Measurements from ENCODE around the gene BHLHE41.
A peak's percentile ranks its signal among the peaks of the same experiment; 100 is the strongest.

BHLHE41 gene

DNA sequence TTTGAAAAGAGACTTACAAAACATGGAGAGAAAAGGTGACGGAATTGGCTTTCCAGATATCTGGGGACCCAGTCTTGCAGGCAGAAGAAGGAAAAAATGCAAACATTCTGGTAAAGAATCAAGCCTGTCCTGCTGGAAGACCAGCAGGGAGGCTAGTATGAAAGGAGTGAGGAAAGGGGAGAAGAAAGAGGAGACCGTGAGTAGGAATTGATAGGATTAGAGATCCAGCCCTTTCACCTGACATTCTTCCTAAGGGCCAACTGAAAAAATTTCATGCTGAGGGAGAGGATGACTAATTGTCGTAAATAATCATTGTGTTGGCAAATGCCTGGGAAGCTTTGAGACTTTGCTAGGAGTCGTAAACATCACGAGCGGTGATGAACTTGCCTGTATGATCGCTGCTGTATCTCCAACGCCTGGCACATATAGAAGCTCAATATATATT lies 12.1 kb downstream of the BHLHE41 start:
- peaks cover 40% of the 10 kb centered on the region for H3K4me1 ChIP-seq (ENCODE audit: control insufficient read depth, insufficient read depth, low read length)
- no peak for DNase-seq (ENCODE audit: low read depth)
- H3K36me3 ChIP-seq (ENCODE audit: control insufficient read depth, insufficient read depth, low read length, severe bottlenecking) = no peaks in the 10 kb centered on the region
- no peak overlapping the region for H3K4me3 ChIP-seq (ENCODE audit: low read length)
- no peaks in the 10 kb centered on the region for H3K9me3 ChIP-seq (ENCODE audit: control insufficient read depth, low read length)
- no peak overlapping the region for H3K9ac ChIP-seq (ENCODE audit: low read length)
- H3K27me3 ChIP-seq (replicated peaks; ENCODE audit: control insufficient read depth, insufficient read depth, low read length) = no peaks in the 10 kb centered on the region

- no peak for DNase-seq (ENCODE audit: low read depth)
Measured at GRCh38 chr12:26112232-26112631, 12.6 kb downstream of the BHLHE41 start.

DNA sequence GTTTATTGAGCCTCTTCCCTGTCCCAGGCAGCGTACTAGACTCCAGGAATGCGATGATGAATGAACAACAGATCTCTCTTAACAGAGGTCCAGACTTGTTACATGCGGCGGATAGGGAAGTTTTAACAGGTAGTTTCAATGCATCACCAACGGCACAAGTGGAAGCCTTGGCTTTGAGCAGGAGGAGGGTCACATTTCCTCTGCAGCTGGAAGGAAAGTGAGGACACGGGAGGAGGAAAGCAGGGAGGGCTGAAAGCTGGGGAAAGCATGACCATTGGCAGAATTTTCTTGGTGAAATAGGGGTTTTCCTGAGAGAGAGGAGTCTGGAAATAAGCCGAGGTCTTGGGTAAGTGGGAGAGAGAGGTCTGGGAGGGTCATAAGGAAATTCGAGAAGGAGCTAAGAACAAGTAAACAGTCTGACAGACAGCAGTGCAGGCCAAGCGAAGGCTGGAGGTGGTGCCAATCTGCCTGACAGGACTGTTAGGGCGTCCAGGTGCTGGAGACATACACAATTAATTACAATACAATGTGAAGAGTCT lies 15.4 kb downstream of the BHLHE41 start:
- peaks cover 33% of the 10 kb centered on the region for H3K4me1 ChIP-seq (ENCODE audit: control insufficient read depth, insufficient read depth, low read length)
- H3K9me3 ChIP-seq (ENCODE audit: control insufficient read depth, low read length) = no peaks in the 10 kb centered on the region
- H3K36me3 ChIP-seq (ENCODE audit: control insufficient read depth, insufficient read depth, low read length, severe bottlenecking) = no peaks in the 10 kb centered on the region
- H3K4me3 ChIP-seq (ENCODE audit: low read length) = no peak overlapping the region
- H3K27me3 ChIP-seq (replicated peaks; ENCODE audit: control insufficient read depth, insufficient read depth, low read length) = no peaks in the 10 kb centered on the region
- DNase-seq (ENCODE audit: low read depth) = peak; percentile 31
- peak overlapping the region; percentile 61 for H3K9ac ChIP-seq (ENCODE audit: low read length)

More at GRCh38 chr12:26112232-26112631, 12.6 kb downstream of the BHLHE41 start:
- Histone ChIP-seq H3K4me3 (ENCODE audit: low read length) (no peak overlapping the region), H3K4me1 (ENCODE audit: control insufficient read depth, insufficient read depth, low read length) (peaks cover 40% of the 10 kb centered on the region), H3K36me3 (ENCODE audit: control insufficient read depth, insufficient read depth, low read length, severe bottlenecking) (no peaks in the 10 kb centered on the region), H3K9ac (ENCODE audit: low read length) (no peak overlapping the region), H3K9me3 (ENCODE audit: control insufficient read depth, low read length) (no peaks in the 10 kb centered on the region), H3K27me3 (replicated peaks; ENCODE audit: control insufficient read depth, insufficient read depth, low read length) (no peaks in the 10 kb centered on the region)

DNA sequence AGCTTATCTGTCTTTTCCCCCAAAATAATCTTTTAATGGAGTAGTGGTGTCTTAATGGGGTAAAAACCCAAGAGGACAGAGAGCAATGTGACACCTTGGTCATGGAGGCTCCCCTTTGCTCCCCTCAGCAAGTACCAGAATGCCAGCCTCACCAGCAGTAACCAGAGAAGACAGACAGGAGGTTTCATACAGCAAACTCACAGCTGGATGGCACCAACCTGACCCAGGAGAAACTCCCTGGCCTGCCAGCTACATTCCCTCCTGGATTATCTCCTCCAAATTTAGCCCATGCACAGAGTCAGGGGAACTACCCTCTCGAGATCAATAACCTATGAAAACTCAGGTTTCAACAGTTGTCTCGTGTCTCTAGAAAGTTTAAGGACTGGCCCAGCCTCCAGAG lies 15.9 kb downstream of the BHLHE41 start:
- H3K9ac ChIP-seq (ENCODE audit: low read length) = no peak overlapping the region
- peaks cover 31% of the 10 kb centered on the region for H3K4me1 ChIP-seq (ENCODE audit: control insufficient read depth, insufficient read depth, low read length)
- H3K9me3 ChIP-seq (ENCODE audit: control insufficient read depth, low read length) = no peaks in the 10 kb centered on the region

GRCh38 chr12:26106347-26106746 lies 18.5 kb downstream of the BHLHE41 start:
- no peak overlapping the region for H3K4me3 ChIP-seq (ENCODE audit: low read length)

More for the DNA sequence above, 15.9 kb downstream of the BHLHE41 start:
- Histone ChIP-seq H3K4me3 (ENCODE audit: low read length) (no peak overlapping the region), H3K27me3 (replicated peaks; ENCODE audit: control insufficient read depth, insufficient read depth, low read length) (no peaks in the 10 kb centered on the region), H3K36me3 (ENCODE audit: control insufficient read depth, insufficient read depth, low read length, severe bottlenecking) (no peaks in the 10 kb centered on the region)
- no peak for DNase-seq (ENCODE audit: low read depth)

DNA sequence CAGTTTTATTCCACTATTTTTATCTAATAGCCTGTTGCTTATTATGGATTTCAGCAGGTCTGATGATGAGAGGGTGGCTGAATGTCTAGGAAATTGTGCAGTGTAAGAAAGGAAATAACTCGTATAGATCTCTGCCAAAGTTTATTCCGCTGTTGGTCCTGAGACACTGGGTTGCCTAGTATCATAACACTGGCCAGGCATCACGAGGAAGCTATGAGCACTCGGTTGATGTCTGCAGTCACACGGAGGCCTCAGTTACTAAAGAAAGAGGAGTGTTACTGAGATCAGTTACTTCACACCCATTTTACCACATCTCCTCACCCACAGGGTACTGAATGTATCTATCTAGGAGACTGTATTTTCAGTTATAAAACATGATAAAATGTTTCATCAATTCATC lies 21.9 kb downstream of the BHLHE41 start:
- no peak for DNase-seq (ENCODE audit: low read depth)
- Histone ChIP-seq H3K4me3 (ENCODE audit: low read length) (no peak overlapping the region), H3K9me3 (ENCODE audit: control insufficient read depth, low read length) (no peaks in the 10 kb centered on the region), H3K4me1 (ENCODE audit: control insufficient read depth, insufficient read depth, low read length) (no peaks in the 10 kb centered on the region), H3K9ac (ENCODE audit: low read length) (no peak overlapping the region), H3K36me3 (ENCODE audit: control insufficient read depth, insufficient read depth, low read length, severe bottlenecking) (no peaks in the 10 kb centered on the region), H3K27me3 (replicated peaks; ENCODE audit: control insufficient read depth, insufficient read depth, low read length) (no peaks in the 10 kb centered on the region)

More at GRCh38 chr12:26106347-26106746, 18.5 kb downstream of the BHLHE41 start:
- no peak for DNase-seq (ENCODE audit: low read depth)
- Histone ChIP-seq H3K36me3 (ENCODE audit: control insufficient read depth, insufficient read depth, low read length, severe bottlenecking) (no peaks in the 10 kb centered on the region), H3K4me1 (ENCODE audit: control insufficient read depth, insufficient read depth, low read length) (peaks cover 19% of the 10 kb centered on the region), H3K9me3 (ENCODE audit: control insufficient read depth, low read length) (no peaks in the 10 kb centered on the region), H3K9ac (ENCODE audit: low read length) (no peak overlapping the region), H3K27me3 (replicated peaks; ENCODE audit: control insufficient read depth, insufficient read depth, low read length) (no peaks in the 10 kb centered on the region)

DNA sequence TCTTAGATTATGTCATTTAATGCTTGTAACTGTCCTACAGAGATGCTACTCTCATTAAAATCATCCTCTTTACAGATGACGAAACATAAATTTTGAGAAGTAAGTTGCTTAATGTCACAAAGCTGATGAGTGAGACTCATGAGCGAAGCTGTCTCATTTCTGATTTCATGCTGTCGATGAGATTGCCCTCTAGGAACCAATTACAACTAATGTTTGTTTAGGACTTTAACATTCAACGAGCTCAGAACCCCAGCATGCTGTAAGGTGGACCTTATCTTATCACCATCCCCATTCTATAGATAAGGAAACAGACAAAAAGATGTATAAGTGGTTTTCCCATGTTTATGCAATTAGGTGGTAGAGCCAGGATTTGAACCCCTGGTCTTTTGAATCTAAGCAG lies 23.1 kb downstream of the BHLHE41 start:
- DNase-seq (ENCODE audit: low read depth) = no peak
- no peak overlapping the region for H3K4me3 ChIP-seq (ENCODE audit: low read length)
- no peak overlapping the region for H3K9ac ChIP-seq (ENCODE audit: low read length)
- H3K4me1 ChIP-seq (ENCODE audit: control insufficient read depth, insufficient read depth, low read length) = peaks cover 8% of the 10 kb centered on the region
- no peaks in the 10 kb centered on the region for H3K36me3 ChIP-seq (ENCODE audit: control insufficient read depth, insufficient read depth, low read length, severe bottlenecking)
- no peaks in the 10 kb centered on the region for H3K9me3 ChIP-seq (ENCODE audit: control insufficient read depth, low read length)
- H3K27me3 ChIP-seq (replicated peaks; ENCODE audit: control insufficient read depth, insufficient read depth, low read length) = no peaks in the 10 kb centered on the region

DNA sequence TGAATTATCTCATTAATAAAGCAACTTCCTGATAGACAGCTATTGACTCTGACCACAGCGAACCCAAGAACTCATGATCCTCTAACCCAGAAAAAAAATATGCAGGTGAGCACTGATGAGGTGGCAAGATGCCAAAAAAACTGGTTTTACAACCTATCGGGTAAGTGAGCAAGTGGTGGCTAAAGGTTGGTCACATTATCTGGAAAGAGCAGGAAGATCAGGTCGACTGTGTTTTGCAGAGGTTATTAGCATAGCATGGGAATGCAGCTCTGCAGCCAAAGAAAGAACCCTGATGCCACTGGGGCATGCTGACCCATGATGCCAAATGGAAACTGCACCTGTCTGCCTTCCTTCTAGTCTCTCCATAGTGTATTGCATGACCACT lies 23.5 kb downstream of the BHLHE41 start:
- no peak overlapping the region for H3K4me3 ChIP-seq (ENCODE audit: low read length)
- H3K9ac ChIP-seq (ENCODE audit: low read length) = no peak overlapping the region
- H3K4me1 ChIP-seq (ENCODE audit: control insufficient read depth, insufficient read depth, low read length) = peaks cover 8% of the 10 kb centered on the region
- DNase-seq (ENCODE audit: low read depth) = no peak
- no peaks in the 10 kb centered on the region for H3K36me3 ChIP-seq (ENCODE audit: control insufficient read depth, insufficient read depth, low read length, severe bottlenecking)
- no peaks in the 10 kb centered on the region for H3K27me3 ChIP-seq (replicated peaks; ENCODE audit: control insufficient read depth, insufficient read depth, low read length)
- H3K9me3 ChIP-seq (ENCODE audit: control insufficient read depth, low read length) = no peaks in the 10 kb centered on the region

DNA sequence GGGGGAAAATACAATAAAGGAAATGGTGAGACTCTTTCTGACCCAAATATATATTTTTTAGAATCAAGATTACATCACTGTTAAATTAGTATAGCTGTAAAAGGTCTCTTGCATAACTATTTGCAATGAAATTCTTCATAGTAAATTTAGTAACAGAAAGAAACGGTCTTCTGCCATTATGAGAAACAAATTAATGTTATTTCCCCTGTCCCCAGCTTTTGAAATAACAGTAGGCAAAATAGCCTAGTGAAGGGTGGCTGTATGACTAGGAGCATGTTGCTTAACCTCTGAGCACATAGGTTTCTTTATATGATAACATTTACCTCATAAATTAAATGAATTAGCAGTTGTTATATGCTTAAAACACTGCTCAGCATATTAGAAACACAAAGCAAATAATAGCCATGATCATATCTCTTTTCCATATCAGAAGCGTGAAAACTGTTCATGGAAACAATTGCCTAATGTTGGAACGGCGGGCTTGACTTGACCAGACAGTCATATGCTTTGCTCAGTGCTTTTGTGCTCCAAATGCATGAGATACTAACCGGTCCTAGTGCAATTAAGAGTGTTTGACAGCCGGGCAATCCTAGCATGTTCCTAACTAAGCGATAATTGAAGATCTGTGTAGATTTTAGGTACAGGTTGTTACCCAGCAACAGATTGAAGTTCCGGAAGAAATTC lies 24.0 kb downstream of the BHLHE41 start:
- no peak overlapping the region for H3K9ac ChIP-seq (ENCODE audit: low read length)
- no peak overlapping the region for H3K4me3 ChIP-seq (ENCODE audit: low read length)
- DNase-seq (ENCODE audit: low read depth) = no peak
- no peaks in the 10 kb centered on the region for H3K9me3 ChIP-seq (ENCODE audit: control insufficient read depth, low read length)
- no peaks in the 10 kb centered on the region for H3K27me3 ChIP-seq (replicated peaks; ENCODE audit: control insufficient read depth, insufficient read depth, low read length)
- peaks cover 8% of the 10 kb centered on the region for H3K4me1 ChIP-seq (ENCODE audit: control insufficient read depth, insufficient read depth, low read length)
- no peaks in the 10 kb centered on the region for H3K36me3 ChIP-seq (ENCODE audit: control insufficient read depth, insufficient read depth, low read length, severe bottlenecking)

GRCh38 chr12:26097046-26097878 lies 27.6 kb downstream of the BHLHE41 start:
- no peaks in the 10 kb centered on the region for H3K36me3 ChIP-seq (ENCODE audit: control insufficient read depth, insufficient read depth, low read length, severe bottlenecking)
- H3K4me3 ChIP-seq (ENCODE audit: low read length) = peak overlapping the region; percentile 53
- peaks cover 8% of the 10 kb centered on the region for H3K4me1 ChIP-seq (ENCODE audit: control insufficient read depth, insufficient read depth, low read length)
- DNase-seq (ENCODE audit: low read depth) = peak; percentile 92
- no peaks in the 10 kb centered on the region for H3K27me3 ChIP-seq (replicated peaks; ENCODE audit: control insufficient read depth, insufficient read depth, low read length)
- H3K9me3 ChIP-seq (ENCODE audit: control insufficient read depth, low read length) = no peaks in the 10 kb centered on the region
- peak overlapping the region; percentile 17 for H3K9ac ChIP-seq (ENCODE audit: low read length)

GRCh38 chr12:26096036-26096435 lies 28.8 kb downstream of the BHLHE41 start:
- Histone ChIP-seq H3K27me3 (replicated peaks; ENCODE audit: control insufficient read depth, insufficient read depth, low read length) (no peaks in the 10 kb centered on the region), H3K4me3 (ENCODE audit: low read length) (no peak overlapping the region)
- no peak for DNase-seq (ENCODE audit: low read depth)

More at GRCh38 chr12:26096036-26096435, 28.8 kb downstream of the BHLHE41 start:
- Histone ChIP-seq H3K36me3 (ENCODE audit: control insufficient read depth, insufficient read depth, low read length, severe bottlenecking) (no peaks in the 10 kb centered on the region), H3K4me1 (ENCODE audit: control insufficient read depth, insufficient read depth, low read length) (peaks cover 14% of the 10 kb centered on the region), H3K9me3 (ENCODE audit: control insufficient read depth, low read length) (no peaks in the 10 kb centered on the region), H3K9ac (ENCODE audit: low read length) (no peak overlapping the region)
